Measurements from ENCODE around the gene NTRK2.
A peak's percentile ranks its signal among the peaks of the same experiment; 100 is the strongest.

NTRK2 gene

GRCh38 chr9:84669288-84670137 is at the start of gene NTRK2:
Gene NTRK2, plus strand, starts transcription at chr9:84669729. Its CDS starts 1,020 bp downstream, at chr9:84670749.
- Histone ChIP-seq H3K27ac (peak within 1 kb of the TSS; percentile 87 to 91), H3K4me3 (peak within 1 kb of the TSS; percentile 88)
- TF ChIP-seq, protein P1, sequence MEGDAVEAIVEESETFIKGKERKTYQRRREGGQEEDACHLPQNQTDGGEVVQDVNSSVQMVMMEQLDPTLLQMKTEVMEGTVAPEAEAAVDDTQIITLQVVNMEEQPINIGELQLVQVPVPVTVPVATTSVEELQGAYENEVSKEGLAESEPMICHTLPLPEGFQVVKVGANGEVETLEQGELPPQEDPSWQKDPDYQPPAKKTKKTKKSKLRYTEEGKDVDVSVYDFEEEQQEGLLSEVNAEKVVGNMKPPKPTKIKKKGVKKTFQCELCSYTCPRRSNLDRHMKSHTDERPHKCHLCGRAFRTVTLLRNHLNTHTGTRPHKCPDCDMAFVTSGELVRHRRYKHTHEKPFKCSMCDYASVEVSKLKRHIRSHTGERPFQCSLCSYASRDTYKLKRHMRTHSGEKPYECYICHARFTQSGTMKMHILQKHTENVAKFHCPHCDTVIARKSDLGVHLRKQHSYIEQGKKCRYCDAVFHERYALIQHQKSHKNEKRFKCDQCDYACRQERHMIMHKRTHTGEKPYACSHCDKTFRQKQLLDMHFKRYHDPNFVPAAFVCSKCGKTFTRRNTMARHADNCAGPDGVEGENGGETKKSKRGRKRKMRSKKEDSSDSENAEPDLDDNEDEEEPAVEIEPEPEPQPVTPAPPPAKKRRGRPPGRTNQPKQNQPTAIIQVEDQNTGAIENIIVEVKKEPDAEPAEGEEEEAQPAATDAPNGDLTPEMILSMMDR (IDR thresholded peaks at IDR 0.05) = peak; percentile 32
- peak; percentile 83 for DNase-seq (ENCODE audit: low spot score)

DNA sequence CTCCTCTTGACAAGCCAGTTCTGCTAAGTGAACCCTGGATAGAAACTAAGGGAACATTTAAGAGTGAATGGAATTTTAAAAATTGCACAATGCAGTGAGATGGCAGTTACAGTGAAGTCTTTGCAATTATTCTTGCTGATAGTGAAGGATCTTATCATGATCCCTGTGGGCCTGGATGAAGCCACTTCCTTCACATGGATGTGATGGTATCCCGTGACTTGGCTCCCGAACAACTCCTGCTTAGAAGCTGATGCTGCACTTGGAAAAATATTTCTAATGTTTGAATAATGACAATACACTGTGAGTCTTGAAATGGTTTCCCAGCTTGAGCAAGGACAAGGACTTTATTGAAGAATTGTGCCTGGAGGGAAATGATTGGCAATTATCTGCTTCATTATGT is 49.2 kb upstream of the NTRK2 start:
- DNase-seq (ENCODE audit: low spot score) = no peak
- no peak overlapping the region for H3K4me3 ChIP-seq
- TF ChIP-seq, protein P1 (IDR thresholded peaks at IDR 0.05) = no peak
- no peak overlapping the region for H3K27ac ChIP-seq

DNA sequence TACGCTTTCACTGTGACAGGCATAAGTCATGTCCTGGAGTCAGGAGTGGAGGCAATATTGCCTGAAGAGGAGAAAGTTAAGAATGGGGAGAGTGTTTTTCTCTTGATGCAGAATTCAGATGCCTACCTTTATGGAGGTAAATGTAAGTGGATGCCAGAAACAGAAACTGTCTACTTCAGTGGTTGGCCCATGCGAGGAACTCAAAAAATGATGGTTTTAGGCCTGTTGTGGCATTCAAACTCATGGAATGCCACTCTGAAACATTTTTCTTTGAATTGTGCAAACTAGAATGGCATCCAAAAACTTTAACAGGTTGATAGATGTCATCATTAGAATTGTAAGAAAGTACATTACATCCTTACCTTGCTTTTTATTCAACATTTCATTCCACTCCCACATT is 47.7 kb upstream of the NTRK2 start:
- DNase-seq (ENCODE audit: low spot score) = no peak
- Histone ChIP-seq H3K4me3 (no peak overlapping the region), H3K27ac (no peak overlapping the region)
- TF ChIP-seq, protein P1 (IDR thresholded peaks at IDR 0.05) = no peak

GRCh38 chr9:84622981-84623380 is 46.5 kb upstream of the NTRK2 start:
- H3K27ac ChIP-seq = no peak overlapping the region
- TF ChIP-seq, protein P1 (IDR thresholded peaks at IDR 0.05) = no peak
- no peak overlapping the region for H3K4me3 ChIP-seq

DNA sequence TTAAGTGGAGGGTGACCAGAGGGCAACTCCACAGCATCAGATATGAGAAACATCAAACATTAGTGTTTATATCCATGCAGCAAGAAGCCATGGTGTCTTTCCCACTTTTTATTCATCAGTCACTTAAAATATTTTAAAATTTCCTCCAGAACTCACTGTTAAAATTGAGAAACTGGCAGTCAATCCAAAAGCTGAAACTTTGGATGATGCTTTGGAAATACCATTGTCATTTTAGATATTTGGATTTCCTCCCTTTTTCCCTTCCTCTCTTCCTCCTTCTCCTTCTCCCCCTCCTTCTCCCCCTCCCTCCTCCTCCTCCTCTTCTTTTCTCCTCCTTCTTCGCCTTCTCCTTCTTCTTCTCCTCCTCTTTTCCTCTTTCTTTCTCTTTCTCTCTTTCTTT is 33.1 kb upstream of the NTRK2 start:
- H3K4me3 ChIP-seq = no peak overlapping the region
- H3K27ac ChIP-seq = no peak overlapping the region
- no peak for DNase-seq (ENCODE audit: low spot score)
- TF ChIP-seq, protein P1 (IDR thresholded peaks at IDR 0.05) = no peak

More at GRCh38 chr9:84622981-84623380, 46.5 kb upstream of the NTRK2 start:
- no peak for DNase-seq (ENCODE audit: low spot score)

GRCh38 chr9:84642553-84643141 is 26.9 kb upstream of the NTRK2 start:
- Histone ChIP-seq H3K27ac (no peak overlapping the region), H3K4me3 (no peak overlapping the region)
- TF ChIP-seq, protein P1 (IDR thresholded peaks at IDR 0.05) = no peak
- DNase-seq (ENCODE audit: low spot score) = no peak
